ENCODE data around the gene PTPN23.

The PTPN23 gene

GRCh38 chr3:47370887-47371697, 9.7 kb upstream of the PTPN23 start:
- no peak for DNase-seq

GRCh38 chr3:47374587-47374986, 6.2 kb upstream of the PTPN23 start:
- no peak for DNase-seq

- DNase-seq: no peak
These were observed 4.4 kb upstream of the PTPN23 start for GRCh38 chr3:47376393-47376792.

GRCh38 chr3:47377186-47377585, 3.6 kb upstream of the PTPN23 start:
- DNase-seq: no peak

- DNase-seq: no peak
These were observed 2.0 kb upstream of the PTPN23 start for GRCh38 chr3:47378869-47379268.

- no peak for DNase-seq
These were observed 1.4 kb upstream of the PTPN23 start for GRCh38 chr3:47379411-47379899.

GRCh38 chr3:47380026-47380600, 708 bp upstream of the PTPN23 start:
- no peak for DNase-seq

- no peak for DNase-seq
These were observed 716 bp downstream of the PTPN23 start for GRCh38 chr3:47381317-47382157.

GRCh38 chr3:47384425-47384824, 3.6 kb downstream of the PTPN23 start:
- no peak for DNase-seq

- no peak for DNase-seq
These were observed 4.2 kb downstream of the PTPN23 start for GRCh38 chr3:47385007-47385406.

GRCh38 chr3:47385796-47386195, 5.0 kb downstream of the PTPN23 start:
- no peak for DNase-seq

GRCh38 chr3:47392933-47393332, 12.1 kb downstream of the PTPN23 start:
- no peak for DNase-seq

- no peak for DNase-seq
These were observed 13.5 kb downstream of the PTPN23 start for GRCh38 chr3:47394140-47394870.

- DNase-seq: no peak
These were observed 14.1 kb downstream of the PTPN23 start for GRCh38 chr3:47394881-47395280.

GRCh38 chr3:47398228-47398627, 17.4 kb downstream of the PTPN23 start:
- no peak for DNase-seq

- no peak for DNase-seq
These were observed 18.2 kb downstream of the PTPN23 start for GRCh38 chr3:47399016-47399415.

- no peak for DNase-seq
These were observed 18.9 kb downstream of the PTPN23 start for GRCh38 chr3:47399531-47400270.

- DNase-seq: no peak
These were observed 23.6 kb downstream of the PTPN23 start for GRCh38 chr3:47404431-47404876.

GRCh38 chr3:47404955-47405790, 24.4 kb downstream of the PTPN23 start:
- DNase-seq: no peak

- no peak for DNase-seq
These were observed 25.3 kb downstream of the PTPN23 start for GRCh38 chr3:47405820-47406761.

Measured in NCI-H187 treated with DMSO at 0.1 percent for 48 hours (cell line).